Suprapubic skin (tissue), 3 donors: Measurements from ENCODE around the gene CCDC60.

ENCODE experiments used
- CTCF ChIP-seq, 2 donors: fragments of 200-600 bp in 1 of 2; fragments of 450-650 bp in 1 of 2; sonication (generic) in 1 of 2; IDR thresholded peaks; one replicate each; pipeline ENCODE4 v1.5.1; 2016 to 2019; ENCODE audit warnings: antibody characterized with exemption in 2 of 2, mild to moderate bottlenecking in 1 of 2, moderate library complexity in 1 of 2
- POLR2A ChIP-seq, 2 donors: fragments of 450-650 bp; IDR thresholded peaks; one replicate each; pipeline ENCODE4 v1.6.1; 2017; ENCODE audit warnings: antibody characterized with exemption in 2 of 2, mild to moderate bottlenecking in 2 of 2, moderate library complexity in 2 of 2

- TF ChIP-seq POLR2A (IDR thresholded peaks at IDR 0.05) (no peak), CTCF (IDR thresholded peaks at IDR 0.05) (no peak)
These were observed 125.0 kb downstream of the CCDC60 start for GRCh38 chr12:119459481-119459880.
